Panc1 (cell line): ENCODE measurements around the gene RCOR2. TPM values are rescaled to one million over a fixed set of nuclear protein-coding genes. Genes with fewer than 3 reads are reported as not detected.

Source experiments
- ATAC-seq: fragments of 200-7000 bp; cut with Tn5 transposase; 2 replicates; pipeline ENCODE4 v1.9.1; 2020; ENCODE audit warnings: mild to moderate bottlenecking, moderate library complexity
- BruUV-seq: library from RNA; stranded (reverse); fragments of 400-500 nt; replicated peaks from 2 replicates; lab custom pipeline; 2021; lab: Mats Ljungman, UMichigan
- CTCF ChIA-PET: fragments of 300-600 bp; sonication (Branson Sonifier 250); formaldehyde crosslinking; loops from one replicate; lab custom pipeline; 2022; ENCODE audit warnings: antibody characterized with exemption; lab: Charles Lee
- POLR2A ChIA-PET: fragments of 300-600 bp; sonication (Branson Sonifier 250); formaldehyde crosslinking; loops from one replicate; lab custom pipeline; 2022; ENCODE audit warnings: antibody characterized with exemption; lab: Charles Lee
- DNase-seq: peaks from one replicate; pipeline ENCODE4 v3.0.0-alpha.2; 2010; ENCODE audit warnings: low read depth, low spot score
- H3K27ac ChIP-seq: 2 replicates; pipeline ENCODE4 v1.5.1; 2011; ENCODE audit warnings: mild to moderate bottlenecking, low read length, inconsistent platforms
- H3K27me3 ChIP-seq: fragments of 200-500 bp; sonication (Bioruptor generic); 2 replicates; pipeline ENCODE4 v1.6.0; 2014; ENCODE audit warnings: low read length, inconsistent platforms; ENCODE audit not compliant: control insufficient read depth, insufficient read depth
- H3K36me3 ChIP-seq: fragments of 200-500 bp; sonication (Bioruptor generic); 2 replicates; pipeline ENCODE4 v1.5.1; 2014; ENCODE audit warnings: inconsistent platforms, mild to moderate bottlenecking, low read length, moderate library complexity; ENCODE audit not compliant: control insufficient read depth, insufficient read depth
- H3K4me1 ChIP-seq: 2 replicates; pipeline ENCODE4 v1.5.1; 2011; ENCODE audit warnings: inconsistent platforms, mild to moderate bottlenecking, low read length, moderate library complexity; ENCODE audit not compliant: control insufficient read depth, insufficient read depth
- H3K4me3 ChIP-seq, 2 experiments: 2 replicates each; pipeline ENCODE4 v1.5.1; 2011 to 2012; ENCODE audit warnings: low read depth in 2 of 2, low read length in 2 of 2, mild to moderate bottlenecking in 2 of 2, inconsistent platforms in 1 of 2, moderate library complexity in 1 of 2
- H3K9me3 ChIP-seq: fragments of 200-500 bp; sonication (Bioruptor generic); 2 replicates; pipeline ENCODE4 v1.5.1; 2014; ENCODE audit warnings: low read depth, mild to moderate bottlenecking, inconsistent platforms, low read length, moderate library complexity; ENCODE audit not compliant: control insufficient read depth, insufficient read depth
- CTCF ChIP-seq: fragments of 450-650 bp; IDR thresholded peaks from 2 replicates; pipeline ENCODE4 v1.5.1; 2017; ENCODE audit warnings: mild to moderate bottlenecking
- POLR2AphosphoS5 ChIP-seq: IDR thresholded peaks from 2 replicates; pipeline ENCODE4 v1.6.1; 2012; ENCODE audit warnings: mild to moderate bottlenecking, low read depth, low read length, moderate library complexity
- SIN3A ChIP-seq: IDR thresholded peaks from 2 replicates; pipeline ENCODE4 v1.6.1; 2012; ENCODE audit warnings: low read depth, mild to moderate bottlenecking, low read length, moderate library complexity, borderline replicate concordance; ENCODE audit not compliant: insufficient read depth
- TCF7L2 ChIP-seq: IDR thresholded peaks from 2 replicates; pipeline ENCODE4 v1.6.1; 2011; ENCODE audit warnings: mild to moderate bottlenecking, low read depth, low read length, inconsistent platforms
- in situ Hi-C: cut with HindIII; loops from 2 replicates; pipeline ENCODE4 v1.10.0; 2016; ENCODE audit warnings: low sequenced_read_pairs, low pct_unique_long_range_greater_than_20kb
- intact Hi-C: fragments of 100-400 bp; cut with micrococcal nuclease; formaldehyde crosslinking; loops from one replicate; pipeline ENCODE4 v1.10.0; 2022; ENCODE audit not compliant: unreplicated experiment
- total RNA-seq: library from RNA; stranded (reverse); gene quantifications from one replicate; pipeline ENCODE4 v1.2.1, GENCODE V29; 2021; ENCODE audit not compliant: unreplicated experiment
- TF ChIP-seq, protein P1 (sequence below), 2 experiments: IDR thresholded peaks; 2 replicates each; pipeline ENCODE4 v1.6.1; 2011 to 2012; ENCODE audit warnings: low read depth in 2 of 2, control low read depth in 1 of 2, low read length in 1 of 2, mild to moderate bottlenecking in 1 of 2, moderate library complexity in 1 of 2; ENCODE audit not compliant: insufficient read depth in 1 of 2

RCOR2 gene
- total RNA-seq, 1 experiment from 2014 or later = 10.2 TPM

DNA sequence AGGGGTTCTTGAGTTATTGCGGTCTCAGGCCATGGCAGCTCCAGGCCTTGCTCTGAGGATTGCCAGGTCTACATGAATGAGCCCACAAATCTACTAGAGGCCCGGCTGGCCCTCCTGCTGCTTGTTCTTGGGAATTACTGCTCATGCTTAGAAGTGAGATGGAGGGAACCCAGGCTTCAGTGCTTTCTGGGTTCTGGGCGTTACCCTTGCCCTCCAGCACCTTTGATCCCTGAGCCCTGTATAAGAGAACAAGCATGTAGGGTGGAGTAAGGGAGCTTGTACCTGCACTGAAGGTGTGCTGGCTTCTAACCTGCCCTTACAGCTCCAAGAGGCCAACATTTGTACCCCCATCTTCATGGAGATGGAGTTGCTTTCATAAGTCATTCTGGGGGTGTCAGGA lies 25.8 kb upstream of the RCOR2 start:
- ATAC-seq (no peak), DNase-seq (no peak)
- Histone ChIP-seq H3K36me3 (no peaks in the 10 kb centered on the region), H3K9me3 (no peaks in the 10 kb centered on the region), H3K27me3 (no peaks in the 10 kb centered on the region), H3K4me3 (no peak overlapping the region), H3K4me1 (peaks cover 25% of the 10 kb centered on the region), H3K27ac (no peak overlapping the region)
- no TSS peak for BruUV-seq
- in situ Hi-C loops = no loop called here
- intact Hi-C loops = no loop called here
- POLR2A ChIA-PET = interaction anchor here (0.6 kb wide), 1 partner anchor 104 kb away, joined by 8 read pairs; no protein-coding TSS in a partner anchor
- no peak for TF ChIP-seq SIN3A
- no peak for TF ChIP-seq POLR2AphosphoS5
- TF ChIP-seq, protein P1, sequence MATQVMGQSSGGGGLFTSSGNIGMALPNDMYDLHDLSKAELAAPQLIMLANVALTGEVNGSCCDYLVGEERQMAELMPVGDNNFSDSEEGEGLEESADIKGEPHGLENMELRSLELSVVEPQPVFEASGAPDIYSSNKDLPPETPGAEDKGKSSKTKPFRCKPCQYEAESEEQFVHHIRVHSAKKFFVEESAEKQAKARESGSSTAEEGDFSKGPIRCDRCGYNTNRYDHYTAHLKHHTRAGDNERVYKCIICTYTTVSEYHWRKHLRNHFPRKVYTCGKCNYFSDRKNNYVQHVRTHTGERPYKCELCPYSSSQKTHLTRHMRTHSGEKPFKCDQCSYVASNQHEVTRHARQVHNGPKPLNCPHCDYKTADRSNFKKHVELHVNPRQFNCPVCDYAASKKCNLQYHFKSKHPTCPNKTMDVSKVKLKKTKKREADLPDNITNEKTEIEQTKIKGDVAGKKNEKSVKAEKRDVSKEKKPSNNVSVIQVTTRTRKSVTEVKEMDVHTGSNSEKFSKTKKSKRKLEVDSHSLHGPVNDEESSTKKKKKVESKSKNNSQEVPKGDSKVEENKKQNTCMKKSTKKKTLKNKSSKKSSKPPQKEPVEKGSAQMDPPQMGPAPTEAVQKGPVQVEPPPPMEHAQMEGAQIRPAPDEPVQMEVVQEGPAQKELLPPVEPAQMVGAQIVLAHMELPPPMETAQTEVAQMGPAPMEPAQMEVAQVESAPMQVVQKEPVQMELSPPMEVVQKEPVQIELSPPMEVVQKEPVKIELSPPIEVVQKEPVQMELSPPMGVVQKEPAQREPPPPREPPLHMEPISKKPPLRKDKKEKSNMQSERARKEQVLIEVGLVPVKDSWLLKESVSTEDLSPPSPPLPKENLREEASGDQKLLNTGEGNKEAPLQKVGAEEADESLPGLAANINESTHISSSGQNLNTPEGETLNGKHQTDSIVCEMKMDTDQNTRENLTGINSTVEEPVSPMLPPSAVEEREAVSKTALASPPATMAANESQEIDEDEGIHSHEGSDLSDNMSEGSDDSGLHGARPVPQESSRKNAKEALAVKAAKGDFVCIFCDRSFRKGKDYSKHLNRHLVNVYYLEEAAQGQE (IDR thresholded peaks at IDR 0.05; ENCODE audit: insufficient read depth in 1 of 2, low read depth in 2 of 2, low read length in 1 of 2) = no peak
- TF ChIP-seq CTCF = no peak
- no peak for TF ChIP-seq TCF7L2
- CTCF ChIA-PET = no interaction called here

DNA sequence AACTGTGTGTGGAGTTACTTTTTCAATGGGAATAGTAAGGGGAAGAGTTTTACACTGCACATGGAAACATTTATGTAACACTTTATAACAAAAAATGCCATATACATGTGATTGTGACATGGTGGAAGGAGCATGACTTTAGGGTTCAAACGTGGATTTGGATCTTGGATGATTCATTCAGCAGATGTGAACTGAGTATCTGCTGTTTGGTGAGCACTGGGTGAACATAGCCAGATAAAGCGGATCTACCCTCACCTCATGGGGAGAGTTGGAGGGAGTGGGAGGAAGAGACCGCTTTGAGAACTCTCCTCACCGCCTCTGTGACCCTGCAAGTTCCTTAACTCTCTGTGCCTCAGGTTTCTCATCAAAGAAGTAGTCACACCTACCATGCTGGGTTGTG lies 24.9 kb upstream of the RCOR2 start:
- Histone ChIP-seq H3K4me3 (no peak overlapping the region), H3K36me3 (no peaks in the 10 kb centered on the region), H3K9me3 (no peaks in the 10 kb centered on the region), H3K27me3 (no peaks in the 10 kb centered on the region), H3K4me1 (peaks cover 27% of the 10 kb centered on the region), H3K27ac (no peak overlapping the region)
- in situ Hi-C loops (no loop called here), intact Hi-C loops (no loop called here)
- no peak for TF ChIP-seq CTCF
- TF ChIP-seq TCF7L2 = no peak
- TF ChIP-seq, protein P1 (IDR thresholded peaks at IDR 0.05; ENCODE audit: insufficient read depth in 1 of 2, low read depth in 2 of 2, low read length in 1 of 2) = no peak
- no peak for TF ChIP-seq POLR2AphosphoS5
- TF ChIP-seq SIN3A = no peak
- DNase-seq (no peak), ATAC-seq (no peak)
- CTCF ChIA-PET = no interaction called here
- POLR2A ChIA-PET = no interaction called here
- no TSS peak for BruUV-seq
